SK-N-SH (cell line): Measurements from ENCODE around the gene SLC9C1. TPM values are rescaled to one million over a fixed set of nuclear protein-coding genes. Genes with fewer than 3 reads are reported as not detected.

Experiments used
- CTCF ChIA-PET: fragments of 300-600, 350-600 bp; formaldehyde crosslinking; extraction: SDS; loops from one replicate; lab custom pipeline; 2021; lab: Yijun Ruan, JAX
- POLR2A ChIA-PET: fragments of 350-600 bp; sonication (Branson Sonifier 250); formaldehyde crosslinking; extraction: SDS; loops from one replicate; lab custom pipeline; 2020; ENCODE audit warnings: antibody characterized with exemption, inconsistent platforms; lab: Yijun Ruan, JAX
- DNase-seq: peaks from one replicate; pipeline ENCODE4 v3.0.0; 2012
- H2AFZ ChIP-seq: fragments of 200-600 bp; sonication (generic); 2 replicates; pipeline ENCODE4 v1.8.1; 2016; ENCODE audit warnings: antibody characterized with exemption, mild to moderate bottlenecking, low read depth
- H3F3A ChIP-seq: fragments of 200-600 bp; sonication (generic); replicated peaks from 2 replicates; pipeline ENCODE3; 2016; ENCODE audit warnings: antibody characterized with exemption, mild to moderate bottlenecking; ENCODE audit not compliant: insufficient read depth
- H3K27ac ChIP-seq, 2 experiments: fragments of 200-500 bp in 1 of 2; fragments of 200-600 bp in 1 of 2; sonication (Bioruptor generic) in 1 of 2; sonication (generic), shearing (Covaris generic) in 1 of 2; 2 replicates each; pipeline versions ENCODE4 v1.5.1 to v1.6.1; 2014 to 2016; ENCODE audit warnings: low read depth in 2 of 2, inconsistent platforms in 1 of 2, low read length in 1 of 2, mild to moderate bottlenecking in 1 of 2, mixed read lengths in 1 of 2
- H3K27me3 ChIP-seq: fragments of 200-600 bp; sonication (generic), shearing (Covaris generic); 2 replicates; pipeline ENCODE4 v1.6.1; 2016; ENCODE audit warnings: mixed run types; ENCODE audit not compliant: insufficient read depth
- H3K36me3 ChIP-seq, 2 experiments: fragments of 200-500 bp in 1 of 2; fragments of 200-600 bp in 1 of 2; sonication (Bioruptor generic) in 1 of 2; sonication (generic) in 1 of 2; replicated peaks in 1 of 2; 2 replicates each; pipeline versions ENCODE3 to v1.5.1; 2014 to 2016; ENCODE audit warnings: low read length in 1 of 2, mild to moderate bottlenecking in 1 of 2; ENCODE audit not compliant: insufficient read depth in 2 of 2, control insufficient read depth in 1 of 2
- H3K4me1 ChIP-seq, 2 experiments: fragments of 200-500 bp in 1 of 2; fragments of 200-600 bp in 1 of 2; sonication (Bioruptor generic) in 1 of 2; sonication (generic), shearing (Covaris generic) in 1 of 2; 2 replicates each; pipeline versions ENCODE4 v1.5.1 to v1.6.1; 2014 to 2016; ENCODE audit warnings: low read depth in 1 of 2, low read length in 1 of 2, mixed run types in 1 of 2; ENCODE audit not compliant: insufficient read depth in 2 of 2, control insufficient read depth in 1 of 2
- H3K4me2 ChIP-seq: fragments of 200-600 bp; sonication (generic), shearing (Covaris generic); 2 replicates; pipeline ENCODE4 v1.6.1; 2017; ENCODE audit warnings: mixed run types
- H3K4me3 ChIP-seq, 2 experiments: fragments of 200-500 bp in 1 of 2; fragments of 200-600 bp in 1 of 2; sonication (Bioruptor generic) in 1 of 2; sonication (generic), shearing (Covaris generic) in 1 of 2; 2 replicates each; pipeline versions ENCODE4 v1.5.1 to v1.8.1; 2014 to 2016; ENCODE audit warnings: low read depth in 2 of 2, inconsistent platforms in 1 of 2, low read length in 1 of 2, mild to moderate bottlenecking in 1 of 2, mixed read lengths in 1 of 2, moderate library complexity in 1 of 2
- H3K79me2 ChIP-seq: fragments of 200-600 bp; sonication (generic); 2 replicates; pipeline ENCODE4 v1.8.1; 2017; ENCODE audit warnings: mild to moderate bottlenecking; ENCODE audit not compliant: insufficient read depth
- H3K9ac ChIP-seq: fragments of 200-600 bp; sonication (generic); 2 replicates; pipeline ENCODE4 v1.6.1; 2017; ENCODE audit warnings: mixed run types
- H3K9me2 ChIP-seq: fragments of 200-600 bp; sonication (generic); 2 replicates; pipeline ENCODE4 v1.6.1; 2017; ENCODE audit warnings: mixed run types
- H3K9me3 ChIP-seq: fragments of 200-600 bp; sonication (generic); 2 replicates; pipeline ENCODE4 v1.6.1; 2017; ENCODE audit warnings: mixed run types, mild to moderate bottlenecking, moderate library complexity
- H4K20me1 ChIP-seq: fragments of 200-600 bp; sonication (generic); 2 replicates; pipeline ENCODE4 v1.6.1; 2017; ENCODE audit warnings: mild to moderate bottlenecking, mixed run types; ENCODE audit not compliant: insufficient read depth
- CHD2 ChIP-seq: fragments of 150-350 bp; IDR thresholded peaks from 2 replicates; pipeline ENCODE4 v1.6.1; 2018; ENCODE audit warnings: low read length; ENCODE audit not compliant: partially characterized antibody
- ELF1 ChIP-seq: IDR thresholded peaks from 2 replicates; pipeline ENCODE4 v1.4.0; 2012
- FOXM1 ChIP-seq: IDR thresholded peaks from 2 replicates; pipeline ENCODE4 v1.4.0; 2012; ENCODE audit warnings: low read depth, mild to moderate bottlenecking
- GABPA ChIP-seq: IDR thresholded peaks from 2 replicates; pipeline ENCODE4 v1.4.0; 2012; ENCODE audit warnings: low read depth, mild to moderate bottlenecking
- MXI1 ChIP-seq: IDR thresholded peaks from 2 replicates; pipeline ENCODE4 v1.6.1; 2012; ENCODE audit warnings: mild to moderate bottlenecking, low read depth, low read length, improper control_type of control experiment
- NFIC ChIP-seq: IDR thresholded peaks from 2 replicates; pipeline ENCODE4 v1.4.0; 2012; ENCODE audit warnings: borderline replicate concordance
- RAD21 ChIP-seq: IDR thresholded peaks from 2 replicates; pipeline ENCODE4 v1.6.1; 2012; ENCODE audit warnings: mild to moderate bottlenecking, low read length
- RCOR1 ChIP-seq: fragments of 150-350 bp; IDR thresholded peaks from 2 replicates; pipeline ENCODE4 v1.6.1; 2017; ENCODE audit warnings: antibody characterized with exemption, low read length
- RFX5 ChIP-seq: IDR thresholded peaks from 2 replicates; pipeline ENCODE4 v1.6.1; 2012; ENCODE audit warnings: mild to moderate bottlenecking, improper control_type of control experiment, low read length
- SMC3 ChIP-seq: IDR thresholded peaks from 2 replicates; pipeline ENCODE4 v1.6.1; 2012; ENCODE audit warnings: low read depth, low read length, improper control_type of control experiment
- TEAD4 ChIP-seq: IDR thresholded peaks from 2 replicates; pipeline ENCODE4 v1.4.0; 2012; ENCODE audit warnings: mild to moderate bottlenecking, borderline replicate concordance; ENCODE audit not compliant: insufficient read depth
- USF2 ChIP-seq: fragments of 150-350 bp; IDR thresholded peaks from 2 replicates; pipeline ENCODE4 v1.6.1; 2017; ENCODE audit warnings: antibody characterized with exemption, low read length, low read depth, borderline replicate concordance
- WGBS: methylation state at CpG from one replicate; pipeline ENCODE4 v1.1.6; 2017; ENCODE audit warnings: low lambda C conversion rate; 5-methylcytosine and 5-hydroxymethylcytosine counted together
- polyA plus RNA-seq, 3 experiments: library from polyadenylated mRNA; depleted of rRNA; stranded (reverse); fragments of >200 nt; gene quantifications; 2 replicates each; pipeline ENCODE4 v1.2.3, GENCODE V29; 2012
- TF ChIP-seq, protein P1 (sequence below): IDR thresholded peaks from 2 replicates; pipeline ENCODE4 v1.4.0; 2012; ENCODE audit warnings: low read depth, borderline replicate concordance
- TF ChIP-seq, protein P2 (sequence below): IDR thresholded peaks from 2 replicates; pipeline ENCODE4 v1.6.1; 2012; ENCODE audit warnings: mild to moderate bottlenecking, low read depth, low read length, moderate library complexity

SLC9C1 gene
- polyA plus RNA-seq, 1 of the 3 experiments (the other 2 are of a cell fraction) = not detected

DNA sequence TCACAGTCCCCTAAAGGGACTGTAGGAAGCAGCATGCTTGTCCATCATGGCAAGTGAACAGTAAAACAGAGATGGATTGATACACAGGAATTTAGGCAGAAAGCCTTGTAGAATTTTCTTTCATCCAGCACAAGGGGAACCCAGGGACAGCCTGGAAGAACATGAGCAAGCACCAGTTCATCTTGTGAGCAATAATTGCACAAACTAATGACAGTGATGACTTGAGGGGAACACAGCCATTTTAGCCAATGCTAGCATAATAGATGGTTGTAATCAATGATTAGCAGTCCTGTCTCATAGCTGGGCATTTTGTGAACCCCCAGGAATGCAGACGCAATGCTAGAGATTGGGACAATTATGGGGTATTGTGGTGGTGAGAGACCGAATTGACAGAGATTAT, 45.6 kb upstream of the SLC9C1 start:
- H3F3A ChIP-seq = no peaks in the 10 kb centered on the region
- DNase-seq = no peak
- no peak for TF ChIP-seq USF2
- no peak for TF ChIP-seq CHD2
- TF ChIP-seq, protein P1, sequence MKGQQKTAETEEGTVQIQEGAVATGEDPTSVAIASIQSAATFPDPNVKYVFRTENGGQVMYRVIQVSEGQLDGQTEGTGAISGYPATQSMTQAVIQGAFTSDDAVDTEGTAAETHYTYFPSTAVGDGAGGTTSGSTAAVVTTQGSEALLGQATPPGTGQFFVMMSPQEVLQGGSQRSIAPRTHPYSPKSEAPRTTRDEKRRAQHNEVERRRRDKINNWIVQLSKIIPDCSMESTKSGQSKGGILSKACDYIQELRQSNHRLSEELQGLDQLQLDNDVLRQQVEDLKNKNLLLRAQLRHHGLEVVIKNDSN = no peak
- TF ChIP-seq, protein P2, sequence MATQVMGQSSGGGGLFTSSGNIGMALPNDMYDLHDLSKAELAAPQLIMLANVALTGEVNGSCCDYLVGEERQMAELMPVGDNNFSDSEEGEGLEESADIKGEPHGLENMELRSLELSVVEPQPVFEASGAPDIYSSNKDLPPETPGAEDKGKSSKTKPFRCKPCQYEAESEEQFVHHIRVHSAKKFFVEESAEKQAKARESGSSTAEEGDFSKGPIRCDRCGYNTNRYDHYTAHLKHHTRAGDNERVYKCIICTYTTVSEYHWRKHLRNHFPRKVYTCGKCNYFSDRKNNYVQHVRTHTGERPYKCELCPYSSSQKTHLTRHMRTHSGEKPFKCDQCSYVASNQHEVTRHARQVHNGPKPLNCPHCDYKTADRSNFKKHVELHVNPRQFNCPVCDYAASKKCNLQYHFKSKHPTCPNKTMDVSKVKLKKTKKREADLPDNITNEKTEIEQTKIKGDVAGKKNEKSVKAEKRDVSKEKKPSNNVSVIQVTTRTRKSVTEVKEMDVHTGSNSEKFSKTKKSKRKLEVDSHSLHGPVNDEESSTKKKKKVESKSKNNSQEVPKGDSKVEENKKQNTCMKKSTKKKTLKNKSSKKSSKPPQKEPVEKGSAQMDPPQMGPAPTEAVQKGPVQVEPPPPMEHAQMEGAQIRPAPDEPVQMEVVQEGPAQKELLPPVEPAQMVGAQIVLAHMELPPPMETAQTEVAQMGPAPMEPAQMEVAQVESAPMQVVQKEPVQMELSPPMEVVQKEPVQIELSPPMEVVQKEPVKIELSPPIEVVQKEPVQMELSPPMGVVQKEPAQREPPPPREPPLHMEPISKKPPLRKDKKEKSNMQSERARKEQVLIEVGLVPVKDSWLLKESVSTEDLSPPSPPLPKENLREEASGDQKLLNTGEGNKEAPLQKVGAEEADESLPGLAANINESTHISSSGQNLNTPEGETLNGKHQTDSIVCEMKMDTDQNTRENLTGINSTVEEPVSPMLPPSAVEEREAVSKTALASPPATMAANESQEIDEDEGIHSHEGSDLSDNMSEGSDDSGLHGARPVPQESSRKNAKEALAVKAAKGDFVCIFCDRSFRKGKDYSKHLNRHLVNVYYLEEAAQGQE = no peak
- TF ChIP-seq RAD21 = no peak
- no peak for TF ChIP-seq SMC3
- TF ChIP-seq, all 33 proteins: peak for 0
- H3K27me3 ChIP-seq = no peaks in the 10 kb centered on the region
- POLR2A ChIA-PET = no interaction called here
- H3K4me3 ChIP-seq = no peak overlapping the region
- CTCF ChIA-PET = interaction anchor here (1.2 kb wide), 1 partner anchor 51 kb away, joined by 3 read pairs; no protein-coding TSS in a partner anchor
- no peaks in the 10 kb centered on the region for H3K79me2 ChIP-seq
- H3K9me2 ChIP-seq = no peaks in the 10 kb centered on the region
- H3K9me3 ChIP-seq = no peaks in the 10 kb centered on the region
- no peak overlapping the region for H3K4me2 ChIP-seq
- no peaks in the 10 kb centered on the region for H4K20me1 ChIP-seq
- H3K4me1 ChIP-seq = peaks cover 0 to 2% of the 10 kb centered on the region in 2 experiments; a peak in 1 of 4 replicates
- H3K27ac ChIP-seq = no peak overlapping the region
- no peak overlapping the region for H2AFZ ChIP-seq
- WGBS = 66% methylated on average over 2 of the region's 2 CpGs
- H3K9ac ChIP-seq = no peak overlapping the region
- no peaks in the 10 kb centered on the region for H3K36me3 ChIP-seq

DNA sequence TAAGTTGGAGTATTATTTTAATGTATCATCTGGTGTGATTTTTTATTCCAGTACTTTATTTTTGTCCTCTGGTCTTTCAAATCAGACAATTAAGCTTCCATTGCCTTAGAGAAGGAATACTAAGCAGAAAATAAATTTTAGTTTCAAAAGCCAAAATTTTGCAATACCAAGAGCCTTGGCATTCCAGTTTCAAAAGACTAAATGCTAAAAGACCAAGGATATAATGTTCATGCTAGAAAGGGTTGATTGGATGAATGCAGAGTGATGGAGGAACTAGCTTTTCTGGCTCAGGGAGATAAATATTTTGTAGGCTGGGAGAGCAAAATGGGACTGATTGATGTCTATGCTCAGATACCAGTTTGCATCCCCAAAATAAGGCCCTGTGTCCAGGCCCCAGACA, 45.1 kb upstream of the SLC9C1 start:
- H3K36me3 ChIP-seq = no peaks in the 10 kb centered on the region
- no peaks in the 10 kb centered on the region for H3K27me3 ChIP-seq
- H3K79me2 ChIP-seq = no peaks in the 10 kb centered on the region
- H3F3A ChIP-seq = no peaks in the 10 kb centered on the region
- TF ChIP-seq MXI1 (no peak), ELF1 (no peak), TEAD4 (no peak), USF2 (no peak), GABPA (no peak), RFX5 (no peak), FOXM1 (no peak), RCOR1 (no peak), NFIC (no peak)
- TF ChIP-seq, protein P1 = no peak
- no peaks in the 10 kb centered on the region for H4K20me1 ChIP-seq
- H3K9ac ChIP-seq = no peak overlapping the region
- H3K4me1 ChIP-seq = peaks cover 0 to 2% of the 10 kb centered on the region in 2 experiments; a peak in 1 of 4 replicates
- ChIA-PET CTCF (interaction anchor here (0.6 to 1.4 kb wide), 3 partner anchors 46 to 80 kb away, joined by 3 to 6 read pairs (median 3); partner anchors contain the start of gene SLC9C1), POLR2A (no interaction called here)
- no peak overlapping the region for H3K4me2 ChIP-seq
- no peaks in the 10 kb centered on the region for H3K9me2 ChIP-seq
- no peak overlapping the region for H3K27ac ChIP-seq
- no peak overlapping the region for H2AFZ ChIP-seq
- no peaks in the 10 kb centered on the region for H3K9me3 ChIP-seq
- DNase-seq = no peak
- H3K4me3 ChIP-seq = no peak overlapping the region
